ENCODE results near the gene OR1F1.
A peak's percentile ranks its signal among the peaks of the same experiment; 100 is the strongest.

The OR1F1 gene

DNA sequence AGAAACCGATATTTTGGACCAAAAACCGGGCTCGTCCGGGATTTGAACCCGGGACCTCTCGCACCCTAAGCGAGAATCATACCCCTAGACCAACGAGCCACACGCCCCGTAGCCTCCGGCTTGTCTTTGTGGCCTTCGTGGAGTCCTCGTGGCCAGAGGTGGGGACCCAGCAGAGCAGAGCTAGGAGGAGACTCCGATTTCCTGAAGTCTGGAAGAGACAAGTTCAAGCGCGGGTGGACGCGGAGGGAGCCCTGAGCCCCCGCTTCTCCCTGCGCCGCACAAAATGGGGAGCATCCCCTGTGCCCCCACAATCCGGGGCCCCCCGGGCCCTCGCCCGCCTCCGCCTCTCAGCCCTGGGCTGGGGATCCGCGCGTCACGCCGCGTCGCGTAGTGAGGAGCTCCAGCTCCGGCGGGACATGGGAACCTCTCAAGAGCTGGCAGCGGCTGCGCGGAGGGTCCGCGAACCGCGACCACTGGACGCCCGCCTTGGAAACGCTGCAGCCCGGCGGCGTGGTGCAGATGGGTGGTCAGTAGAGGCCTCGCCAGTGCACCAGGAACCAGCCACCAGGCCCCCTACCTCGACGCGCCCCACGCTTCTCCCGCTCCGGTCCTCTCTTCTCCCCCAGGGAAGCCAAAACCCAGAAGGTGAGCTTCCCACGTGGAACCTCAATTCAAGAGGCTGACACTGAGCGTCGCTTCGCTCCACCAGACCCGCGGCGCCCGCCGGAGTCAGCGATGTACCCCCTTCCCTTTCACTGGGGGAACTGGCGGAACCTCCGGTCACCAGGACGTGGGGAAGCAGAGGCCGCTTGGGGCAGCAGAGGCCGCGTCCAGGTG, 5.2 kb upstream of the OR1F1 start:
- TF ChIP-seq OSR1 (CRISPR knock-in tag; IDR thresholded peaks at IDR 0.05) (no peak), PPARA (CRISPR knock-in tag; IDR thresholded peaks at IDR 0.05; ENCODE audit: borderline replicate concordance) (no peak), SNAI2 (CRISPR knock-in tag; IDR thresholded peaks at IDR 0.05) (no peak), BACH2 (CRISPR knock-in tag; IDR thresholded peaks at IDR 0.05; ENCODE audit: borderline replicate concordance) (no peak), GLIS3 (CRISPR knock-in tag; IDR thresholded peaks at IDR 0.05) (no peak), ARNTL (CRISPR knock-in tag; IDR thresholded peaks at IDR 0.05; ENCODE audit: borderline replicate concordance, low read depth) (no peak), ZNF8 (CRISPR knock-in tag; IDR thresholded peaks at IDR 0.05) (no peak), ESRRG (CRISPR knock-in tag; IDR thresholded peaks at IDR 0.05) (no peak), TCF4 (CRISPR knock-in tag; IDR thresholded peaks at IDR 0.05; ENCODE audit: borderline replicate concordance) (no peak), RARB (CRISPR knock-in tag; IDR thresholded peaks at IDR 0.05) (no peak), ZNF565 (CRISPR knock-in tag; conservative IDR thresholded peaks at IDR 0.05; ENCODE audit: low read depth) (no peak), ZNF70 (CRISPR knock-in tag; IDR thresholded peaks at IDR 0.05) (no peak), ZC3H10 (CRISPR knock-in tag; IDR thresholded peaks at IDR 0.05) (no peak), ISL1 (CRISPR knock-in tag; IDR thresholded peaks at IDR 0.05) (no peak), TOX (CRISPR knock-in tag; IDR thresholded peaks at IDR 0.05; ENCODE audit: borderline replicate concordance) (no peak)
- TF ChIP-seq, protein P1, sequence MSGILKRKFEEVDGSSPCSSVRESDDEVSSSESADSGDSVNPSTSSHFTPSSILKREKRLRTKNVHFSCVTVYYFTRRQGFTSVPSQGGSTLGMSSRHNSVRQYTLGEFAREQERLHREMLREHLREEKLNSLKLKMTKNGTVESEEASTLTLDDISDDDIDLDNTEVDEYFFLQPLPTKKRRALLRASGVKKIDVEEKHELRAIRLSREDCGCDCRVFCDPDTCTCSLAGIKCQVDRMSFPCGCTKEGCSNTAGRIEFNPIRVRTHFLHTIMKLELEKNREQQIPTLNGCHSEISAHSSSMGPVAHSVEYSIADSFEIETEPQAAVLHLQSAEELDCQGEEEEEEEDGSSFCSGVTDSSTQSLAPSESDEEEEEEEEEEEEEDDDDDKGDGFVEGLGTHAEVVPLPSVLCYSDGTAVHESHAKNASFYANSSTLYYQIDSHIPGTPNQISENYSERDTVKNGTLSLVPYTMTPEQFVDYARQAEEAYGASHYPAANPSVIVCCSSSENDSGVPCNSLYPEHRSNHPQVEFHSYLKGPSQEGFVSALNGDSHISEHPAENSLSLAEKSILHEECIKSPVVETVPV (CRISPR knock-in tag; IDR thresholded peaks at IDR 0.05) = no peak
- TF ChIP-seq, protein P2, sequence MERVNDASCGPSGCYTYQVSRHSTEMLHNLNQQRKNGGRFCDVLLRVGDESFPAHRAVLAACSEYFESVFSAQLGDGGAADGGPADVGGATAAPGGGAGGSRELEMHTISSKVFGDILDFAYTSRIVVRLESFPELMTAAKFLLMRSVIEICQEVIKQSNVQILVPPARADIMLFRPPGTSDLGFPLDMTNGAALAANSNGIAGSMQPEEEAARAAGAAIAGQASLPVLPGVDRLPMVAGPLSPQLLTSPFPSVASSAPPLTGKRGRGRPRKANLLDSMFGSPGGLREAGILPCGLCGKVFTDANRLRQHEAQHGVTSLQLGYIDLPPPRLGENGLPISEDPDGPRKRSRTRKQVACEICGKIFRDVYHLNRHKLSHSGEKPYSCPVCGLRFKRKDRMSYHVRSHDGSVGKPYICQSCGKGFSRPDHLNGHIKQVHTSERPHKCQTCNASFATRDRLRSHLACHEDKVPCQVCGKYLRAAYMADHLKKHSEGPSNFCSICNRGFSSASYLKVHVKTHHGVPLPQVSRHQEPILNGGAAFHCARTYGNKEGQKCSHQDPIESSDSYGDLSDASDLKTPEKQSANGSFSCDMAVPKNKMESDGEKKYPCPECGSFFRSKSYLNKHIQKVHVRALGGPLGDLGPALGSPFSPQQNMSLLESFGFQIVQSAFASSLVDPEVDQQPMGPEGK (CRISPR knock-in tag; IDR thresholded peaks at IDR 0.05; ENCODE audit: borderline replicate concordance) = no peak
- TF ChIP-seq, protein P3, sequence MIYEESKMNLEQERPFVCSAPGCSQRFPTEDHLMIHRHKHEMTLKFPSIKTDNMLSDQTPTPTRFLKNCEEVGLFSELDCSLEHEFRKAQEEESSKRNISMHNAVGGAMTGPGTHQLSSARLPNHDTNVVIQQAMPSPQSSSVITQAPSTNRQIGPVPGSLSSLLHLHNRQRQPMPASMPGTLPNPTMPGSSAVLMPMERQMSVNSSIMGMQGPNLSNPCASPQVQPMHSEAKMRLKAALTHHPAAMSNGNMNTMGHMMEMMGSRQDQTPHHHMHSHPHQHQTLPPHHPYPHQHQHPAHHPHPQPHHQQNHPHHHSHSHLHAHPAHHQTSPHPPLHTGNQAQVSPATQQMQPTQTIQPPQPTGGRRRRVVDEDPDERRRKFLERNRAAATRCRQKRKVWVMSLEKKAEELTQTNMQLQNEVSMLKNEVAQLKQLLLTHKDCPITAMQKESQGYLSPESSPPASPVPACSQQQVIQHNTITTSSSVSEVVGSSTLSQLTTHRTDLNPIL (CRISPR knock-in tag; IDR thresholded peaks at IDR 0.05; ENCODE audit: low read depth) = no peak
- TF ChIP-seq, protein P4, sequence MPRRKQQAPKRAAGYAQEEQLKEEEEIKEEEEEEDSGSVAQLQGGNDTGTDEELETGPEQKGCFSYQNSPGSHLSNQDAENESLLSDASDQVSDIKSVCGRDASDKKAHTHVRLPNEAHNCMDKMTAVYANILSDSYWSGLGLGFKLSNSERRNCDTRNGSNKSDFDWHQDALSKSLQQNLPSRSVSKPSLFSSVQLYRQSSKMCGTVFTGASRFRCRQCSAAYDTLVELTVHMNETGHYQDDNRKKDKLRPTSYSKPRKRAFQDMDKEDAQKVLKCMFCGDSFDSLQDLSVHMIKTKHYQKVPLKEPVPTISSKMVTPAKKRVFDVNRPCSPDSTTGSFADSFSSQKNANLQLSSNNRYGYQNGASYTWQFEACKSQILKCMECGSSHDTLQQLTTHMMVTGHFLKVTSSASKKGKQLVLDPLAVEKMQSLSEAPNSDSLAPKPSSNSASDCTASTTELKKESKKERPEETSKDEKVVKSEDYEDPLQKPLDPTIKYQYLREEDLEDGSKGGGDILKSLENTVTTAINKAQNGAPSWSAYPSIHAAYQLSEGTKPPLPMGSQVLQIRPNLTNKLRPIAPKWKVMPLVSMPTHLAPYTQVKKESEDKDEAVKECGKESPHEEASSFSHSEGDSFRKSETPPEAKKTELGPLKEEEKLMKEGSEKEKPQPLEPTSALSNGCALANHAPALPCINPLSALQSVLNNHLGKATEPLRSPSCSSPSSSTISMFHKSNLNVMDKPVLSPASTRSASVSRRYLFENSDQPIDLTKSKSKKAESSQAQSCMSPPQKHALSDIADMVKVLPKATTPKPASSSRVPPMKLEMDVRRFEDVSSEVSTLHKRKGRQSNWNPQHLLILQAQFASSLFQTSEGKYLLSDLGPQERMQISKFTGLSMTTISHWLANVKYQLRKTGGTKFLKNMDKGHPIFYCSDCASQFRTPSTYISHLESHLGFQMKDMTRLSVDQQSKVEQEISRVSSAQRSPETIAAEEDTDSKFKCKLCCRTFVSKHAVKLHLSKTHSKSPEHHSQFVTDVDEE (CRISPR knock-in tag; IDR thresholded peaks at IDR 0.05) = no peak

DNA sequence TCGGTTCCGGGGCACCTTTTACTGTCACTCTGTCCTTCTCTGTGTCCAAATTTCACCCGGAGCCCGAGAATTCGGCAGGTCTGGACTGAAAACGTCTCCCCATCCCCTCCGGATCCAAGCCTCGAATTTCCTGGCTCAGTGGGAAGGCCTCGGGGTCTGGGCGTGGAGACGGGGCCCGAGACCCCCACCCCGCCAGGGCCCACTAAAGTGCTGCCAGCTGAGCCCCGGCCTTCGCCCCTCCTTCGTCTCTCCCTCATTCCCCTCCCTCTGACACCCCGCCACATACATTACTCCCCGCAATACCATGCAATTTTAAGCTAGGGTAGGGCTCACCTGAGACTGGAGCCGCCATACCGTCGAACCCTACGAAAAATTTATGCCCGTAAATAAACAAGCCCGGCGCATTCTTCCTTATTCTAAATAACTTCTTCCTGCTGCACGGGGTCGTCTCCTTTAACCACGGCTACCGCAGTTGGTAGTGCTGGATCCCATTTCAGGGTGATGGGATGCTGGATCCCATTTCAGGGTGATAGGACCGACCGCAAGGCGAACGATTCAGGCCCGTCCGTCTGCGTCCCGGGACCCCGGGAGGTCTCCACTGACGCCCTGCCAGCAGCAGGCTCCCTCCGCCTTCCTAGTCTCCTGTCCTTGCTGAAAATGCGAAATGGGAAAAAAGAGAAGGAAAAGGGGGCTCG, 4.4 kb upstream of the OR1F1 start:
- peak; percentile 2; the same call in 2 of the 3 replicates for ATAC-seq
- no peak for TF ChIP-seq CSDC2 (CRISPR knock-in tag; IDR thresholded peaks at IDR 0.05)
- TF ChIP-seq, protein P1 (CRISPR knock-in tag; IDR thresholded peaks at IDR 0.05) = no peak
- no peak for TF ChIP-seq ZFP3 (CRISPR knock-in tag; IDR thresholded peaks at IDR 0.05)
- no peak for TF ChIP-seq TCF4 (CRISPR knock-in tag; IDR thresholded peaks at IDR 0.05; ENCODE audit: borderline replicate concordance)
- TF ChIP-seq ZNF8 (CRISPR knock-in tag; IDR thresholded peaks at IDR 0.05) = no peak
- TF ChIP-seq, protein P5, sequence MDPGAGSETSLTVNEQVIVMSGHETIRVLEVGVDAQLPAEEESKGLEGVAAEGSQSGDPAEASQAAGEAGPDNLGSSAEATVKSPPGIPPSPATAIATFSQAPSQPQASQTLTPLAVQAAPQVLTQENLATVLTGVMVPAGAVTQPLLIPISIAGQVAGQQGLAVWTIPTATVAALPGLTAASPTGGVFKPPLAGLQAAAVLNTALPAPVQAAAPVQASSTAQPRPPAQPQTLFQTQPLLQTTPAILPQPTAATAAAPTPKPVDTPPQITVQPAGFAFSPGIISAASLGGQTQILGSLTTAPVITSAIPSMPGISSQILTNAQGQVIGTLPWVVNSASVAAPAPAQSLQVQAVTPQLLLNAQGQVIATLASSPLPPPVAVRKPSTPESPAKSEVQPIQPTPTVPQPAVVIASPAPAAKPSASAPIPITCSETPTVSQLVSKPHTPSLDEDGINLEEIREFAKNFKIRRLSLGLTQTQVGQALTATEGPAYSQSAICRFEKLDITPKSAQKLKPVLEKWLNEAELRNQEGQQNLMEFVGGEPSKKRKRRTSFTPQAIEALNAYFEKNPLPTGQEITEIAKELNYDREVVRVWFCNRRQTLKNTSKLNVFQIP (CRISPR knock-in tag; IDR thresholded peaks at IDR 0.05; ENCODE audit: borderline replicate concordance, low read depth) = no peak
- TF ChIP-seq SNAI2 (CRISPR knock-in tag; IDR thresholded peaks at IDR 0.05) = no peak
- TF ChIP-seq OSR1 (CRISPR knock-in tag; IDR thresholded peaks at IDR 0.05) = no peak
- no peak for TF ChIP-seq ESRRG (CRISPR knock-in tag; IDR thresholded peaks at IDR 0.05)
- no peak for TF ChIP-seq ZNF70 (CRISPR knock-in tag; IDR thresholded peaks at IDR 0.05)
- TF ChIP-seq, protein P4 (CRISPR knock-in tag; IDR thresholded peaks at IDR 0.05) = no peak
- no peak for TF ChIP-seq GLIS3 (CRISPR knock-in tag; IDR thresholded peaks at IDR 0.05)
- TF ChIP-seq RARB (CRISPR knock-in tag; IDR thresholded peaks at IDR 0.05) = no peak
- TF ChIP-seq ZNF565 (CRISPR knock-in tag; conservative IDR thresholded peaks at IDR 0.05; ENCODE audit: low read depth) = no peak
- no peak for TF ChIP-seq BACH2 (CRISPR knock-in tag; IDR thresholded peaks at IDR 0.05; ENCODE audit: borderline replicate concordance)
- no peak for TF ChIP-seq ZFP30 (CRISPR knock-in tag; IDR thresholded peaks at IDR 0.05)
- TF ChIP-seq PPARA (CRISPR knock-in tag; IDR thresholded peaks at IDR 0.05; ENCODE audit: borderline replicate concordance) = no peak
- no peak for TF ChIP-seq ZC3H10 (CRISPR knock-in tag; IDR thresholded peaks at IDR 0.05)

More for the DNA sequence above, 5.2 kb upstream of the OR1F1 start:
- ATAC-seq = peak; percentile 68
